Measurements from ENCODE around the gene CTSE.

The CTSE gene

DNA sequence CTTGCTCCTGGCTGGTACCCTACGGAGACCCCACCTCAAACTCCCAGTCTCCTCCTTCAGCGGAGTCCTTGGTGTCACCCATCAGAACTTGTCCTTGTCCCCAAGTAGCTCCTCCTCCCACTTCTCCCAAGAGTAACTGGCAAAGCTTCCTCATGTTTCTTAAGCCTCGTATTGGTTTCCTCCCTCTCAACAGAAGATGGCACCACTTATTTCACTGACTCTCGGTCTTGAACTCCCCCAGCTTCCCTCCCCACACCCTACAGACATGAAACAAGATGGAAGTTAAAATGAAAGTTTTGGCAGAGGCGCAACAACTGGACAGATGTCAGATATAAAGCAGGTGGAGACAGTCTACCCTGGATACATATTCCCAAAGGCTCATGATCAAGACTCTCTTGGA is 33.9 kb downstream of the CTSE start:
- DNase-seq = no peak

DNA sequence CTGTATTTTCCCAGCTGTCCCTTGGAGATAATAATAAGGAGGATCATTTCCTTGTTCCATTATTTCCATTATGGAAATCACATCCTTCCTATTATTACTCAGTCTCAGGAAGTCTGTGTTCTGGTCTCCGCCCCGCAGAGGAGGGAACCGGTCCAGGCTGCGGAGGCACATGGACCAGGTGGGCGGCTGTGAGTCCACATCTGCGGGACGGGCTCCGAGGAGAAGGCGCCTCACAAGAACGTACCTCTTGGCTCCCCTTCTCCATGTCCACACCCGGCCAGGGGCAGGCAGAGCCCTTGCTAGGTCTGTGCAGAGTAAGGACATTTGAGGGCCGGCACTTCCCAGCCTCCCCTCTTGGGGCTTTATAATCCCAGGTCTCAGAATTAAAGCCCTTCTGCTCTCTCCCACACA is 35.1 kb downstream of the CTSE start:
- DNase-seq = no peak

DNA sequence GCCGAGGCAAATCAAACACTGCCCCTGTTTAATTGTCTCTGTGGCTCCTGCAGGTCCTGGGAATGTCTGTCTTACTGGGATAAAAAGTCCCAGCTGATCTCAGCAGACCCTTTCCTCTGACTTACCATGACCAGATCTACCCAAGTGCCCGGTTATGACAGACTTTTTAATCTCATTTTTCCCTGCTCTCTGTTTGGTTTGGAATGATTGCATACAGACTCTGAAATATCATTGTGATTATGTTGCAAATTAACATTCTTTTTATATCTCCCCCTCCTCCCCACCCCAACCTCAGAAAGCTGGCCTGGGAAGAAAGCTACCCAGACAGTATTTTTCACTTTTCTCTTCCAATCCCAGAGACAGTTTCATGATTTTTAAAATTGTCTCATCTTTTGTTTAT is 36.8 kb downstream of the CTSE start:
- no peak for DNase-seq

DNA sequence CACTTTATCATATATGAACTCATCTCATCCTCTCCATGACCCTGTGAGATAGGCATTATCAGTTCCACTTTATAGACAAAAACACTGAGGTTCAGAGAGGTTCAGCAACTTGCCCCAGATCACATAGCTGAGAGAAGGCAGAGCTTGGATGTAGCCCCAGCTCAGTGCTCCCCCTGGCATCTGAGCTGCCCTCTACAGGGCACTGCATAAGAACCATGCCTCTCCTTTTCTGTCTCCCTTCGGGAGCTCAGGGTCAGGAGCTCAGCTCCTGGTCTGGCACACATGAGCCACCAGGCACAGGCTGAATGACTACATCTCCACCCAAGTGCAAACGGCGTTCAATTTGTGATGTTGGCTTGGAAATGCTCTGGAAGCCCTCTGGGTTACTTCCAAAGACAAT is 37.4 kb downstream of the CTSE start:
- no peak for DNase-seq

DNA sequence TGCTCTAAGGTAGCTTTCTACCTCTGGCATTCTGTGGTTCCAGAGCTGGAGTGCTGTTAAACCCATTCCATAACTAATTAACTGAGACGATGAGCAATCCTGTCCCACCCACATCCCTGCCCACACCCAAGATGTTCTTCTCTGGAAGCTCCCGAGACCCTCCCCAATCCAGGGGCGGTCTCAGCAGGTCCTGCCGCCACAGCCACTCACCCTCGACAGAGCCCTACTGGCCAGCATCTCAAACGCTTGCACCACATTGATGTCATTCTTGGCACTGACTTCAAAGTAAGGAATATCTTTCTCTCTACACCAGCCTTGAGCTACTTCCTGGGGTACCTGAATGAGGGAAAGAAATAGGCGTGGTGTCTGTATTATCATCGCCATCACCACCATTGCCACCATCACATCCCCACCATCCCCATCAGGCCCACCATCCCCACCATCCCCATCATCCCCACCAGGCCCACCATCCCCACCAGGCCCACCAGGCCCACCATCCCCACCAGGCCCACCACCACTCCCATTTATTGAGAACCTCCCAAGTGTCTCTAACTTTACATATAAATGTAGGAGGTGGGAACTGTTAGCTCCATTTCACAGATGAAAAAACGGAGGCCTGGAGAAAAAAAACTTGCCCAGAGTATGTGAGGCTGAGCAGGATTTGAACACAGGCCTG is 38.2 kb downstream of the CTSE start:
- no peak for DNase-seq

DNA sequence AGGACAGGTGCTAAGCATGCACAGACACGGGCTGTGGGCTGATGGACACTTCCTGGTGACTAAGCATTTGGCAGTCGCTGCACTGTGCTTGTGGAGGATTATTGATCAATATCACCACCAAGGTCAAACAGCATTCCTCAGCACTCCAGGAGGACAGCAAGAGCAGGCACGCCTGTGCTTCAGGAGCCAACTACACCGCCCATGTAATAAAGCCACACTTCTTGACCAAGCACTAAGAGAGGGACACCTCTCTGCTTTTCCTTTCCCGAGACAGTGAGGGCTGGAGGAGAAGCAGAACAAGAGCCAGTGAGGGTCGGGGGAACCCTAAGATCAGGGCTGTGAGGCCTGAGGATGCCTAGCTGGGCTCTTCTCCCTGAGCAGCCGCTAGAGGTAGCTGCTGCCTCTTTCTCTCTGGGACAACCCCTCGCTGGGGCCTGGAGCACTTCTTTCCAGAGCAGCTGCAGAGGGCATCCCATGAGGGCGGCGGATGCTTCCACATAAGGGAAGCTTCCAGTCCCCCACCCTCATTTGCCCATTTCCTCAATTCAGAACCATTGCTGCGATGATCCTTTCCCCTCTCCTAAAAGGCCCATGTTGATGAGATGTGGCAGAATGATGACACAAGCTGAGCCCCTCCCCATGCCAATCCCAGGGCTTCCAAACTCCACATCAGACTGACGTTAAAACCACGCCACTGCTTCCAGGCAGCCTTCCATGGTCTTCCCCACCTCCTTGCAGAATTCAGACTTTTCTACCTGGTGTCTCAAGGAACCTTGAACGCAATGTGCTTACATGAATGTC is 39.6 kb downstream of the CTSE start:
- no peak for DNase-seq

DNA sequence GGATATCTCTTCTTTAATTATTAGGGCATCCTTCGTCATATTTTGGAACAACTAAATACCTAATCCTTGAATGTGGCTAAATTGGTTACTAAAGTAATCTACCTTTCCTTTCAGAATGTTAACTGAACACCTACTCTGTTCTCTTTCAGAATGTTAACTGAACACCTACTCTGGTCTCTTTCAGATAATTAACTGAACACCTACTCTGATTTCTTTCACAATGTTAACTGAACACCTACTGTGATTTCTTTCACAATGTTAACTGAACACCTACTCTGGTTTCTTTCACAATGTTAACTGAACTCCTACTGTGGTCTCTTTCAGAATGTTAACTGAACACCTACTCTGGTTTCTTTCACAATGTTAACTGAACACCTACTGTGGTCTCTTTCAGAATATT is 42.4 kb downstream of the CTSE start:
- DNase-seq = no peak

DNA sequence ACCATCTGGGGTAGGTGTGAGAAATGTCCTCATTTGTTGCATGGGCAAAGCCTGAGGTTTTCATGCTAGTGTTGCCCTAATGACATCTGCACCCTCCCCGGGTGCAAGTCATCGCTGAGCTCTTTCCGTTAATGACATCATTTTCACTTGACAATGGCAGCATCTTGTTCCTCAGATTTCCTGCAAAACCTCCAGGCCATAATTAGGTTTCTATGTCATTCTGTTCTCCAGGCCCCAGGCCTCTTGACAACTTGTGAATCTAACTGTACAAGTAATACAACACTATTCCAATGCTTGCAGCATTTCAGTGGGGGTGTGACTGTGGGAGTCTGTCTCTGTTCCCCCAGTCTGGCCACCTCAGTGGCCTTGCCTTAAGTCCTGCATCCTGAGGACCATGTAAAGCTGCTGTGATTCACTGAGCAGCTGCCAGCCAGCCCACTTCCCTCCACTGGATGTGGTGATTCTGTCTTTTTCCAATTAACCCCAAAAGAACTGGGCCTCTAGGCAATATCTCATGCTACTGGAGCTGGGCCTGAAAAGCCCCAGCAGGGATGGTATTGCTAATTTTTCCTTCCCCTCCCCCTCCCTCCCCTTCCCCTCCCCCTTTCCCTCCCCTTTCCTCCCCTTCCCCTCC is 43.3 kb downstream of the CTSE start:
- no peak for DNase-seq

DNA sequence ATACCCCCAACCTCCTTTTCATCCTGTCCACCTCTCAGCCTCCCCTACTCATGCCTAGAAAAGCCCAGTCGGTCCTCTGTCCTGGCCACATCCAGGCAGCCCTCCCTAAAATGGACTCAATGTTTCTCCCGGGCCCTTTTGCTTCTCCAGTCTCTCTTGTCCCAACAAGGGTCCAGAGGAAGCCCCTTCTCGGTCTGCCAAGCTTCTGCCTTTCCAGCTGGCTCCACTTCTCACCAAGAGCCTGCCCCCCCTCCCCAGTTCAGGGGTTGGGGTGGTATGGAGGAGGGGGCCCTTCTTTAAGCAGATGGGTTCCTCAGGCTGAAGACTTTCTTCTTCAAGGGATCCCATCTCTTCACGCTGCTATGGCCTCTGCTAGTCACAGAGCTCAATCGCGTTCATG is 44.4 kb downstream of the CTSE start:
- DNase-seq = no peak

DNA sequence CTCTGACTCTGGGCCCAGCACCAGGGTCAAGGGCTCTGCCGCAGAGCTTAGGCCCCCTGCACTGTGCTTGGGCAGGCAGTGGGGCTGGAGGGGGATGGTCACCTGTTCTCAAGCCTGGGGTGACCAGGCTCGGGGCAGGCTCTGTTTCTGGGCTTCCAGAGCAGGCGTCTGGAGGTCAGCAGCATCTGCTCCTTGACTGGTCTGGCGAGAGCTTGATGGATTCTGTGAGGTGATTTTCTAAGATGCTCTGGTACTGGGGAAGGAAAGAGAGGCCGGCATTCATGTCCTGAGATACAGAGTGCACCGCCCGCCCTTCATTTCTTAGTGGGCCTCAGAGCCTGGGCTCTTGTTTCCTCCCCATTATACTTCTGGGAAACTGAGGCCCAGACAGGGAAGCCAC is 45.0 kb downstream of the CTSE start:
- no peak for DNase-seq

DNA sequence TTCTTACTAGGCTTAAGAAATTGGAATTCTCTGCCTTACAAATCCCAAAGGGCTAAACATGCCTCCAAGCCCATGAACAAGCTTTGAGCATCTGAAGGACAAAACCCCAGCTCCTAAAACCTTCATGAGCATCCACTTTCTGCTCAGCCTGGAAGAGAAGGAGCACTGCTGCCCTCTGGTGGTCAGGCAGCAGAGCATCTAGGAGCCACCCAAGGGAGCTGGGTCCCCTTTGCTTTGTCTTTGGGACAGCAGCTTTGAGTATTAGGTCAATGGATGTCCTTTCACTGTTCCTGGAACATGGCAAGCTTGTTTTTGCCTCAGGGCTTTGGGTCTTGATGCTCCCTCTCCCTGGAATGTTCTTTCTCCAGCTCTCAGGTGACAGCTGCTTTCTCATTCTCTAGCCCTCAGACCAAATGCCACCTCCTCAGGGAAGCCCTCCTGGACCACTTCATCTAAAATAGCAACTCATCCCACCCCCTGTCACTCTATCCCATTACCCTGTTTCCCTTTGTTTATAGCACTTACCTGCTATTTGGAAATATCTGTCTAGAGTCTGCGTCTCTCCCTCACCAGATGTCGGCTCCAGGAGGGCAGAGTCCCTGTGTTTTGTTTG is 46.2 kb downstream of the CTSE start:
- peak; percentile 85 for DNase-seq

DNA sequence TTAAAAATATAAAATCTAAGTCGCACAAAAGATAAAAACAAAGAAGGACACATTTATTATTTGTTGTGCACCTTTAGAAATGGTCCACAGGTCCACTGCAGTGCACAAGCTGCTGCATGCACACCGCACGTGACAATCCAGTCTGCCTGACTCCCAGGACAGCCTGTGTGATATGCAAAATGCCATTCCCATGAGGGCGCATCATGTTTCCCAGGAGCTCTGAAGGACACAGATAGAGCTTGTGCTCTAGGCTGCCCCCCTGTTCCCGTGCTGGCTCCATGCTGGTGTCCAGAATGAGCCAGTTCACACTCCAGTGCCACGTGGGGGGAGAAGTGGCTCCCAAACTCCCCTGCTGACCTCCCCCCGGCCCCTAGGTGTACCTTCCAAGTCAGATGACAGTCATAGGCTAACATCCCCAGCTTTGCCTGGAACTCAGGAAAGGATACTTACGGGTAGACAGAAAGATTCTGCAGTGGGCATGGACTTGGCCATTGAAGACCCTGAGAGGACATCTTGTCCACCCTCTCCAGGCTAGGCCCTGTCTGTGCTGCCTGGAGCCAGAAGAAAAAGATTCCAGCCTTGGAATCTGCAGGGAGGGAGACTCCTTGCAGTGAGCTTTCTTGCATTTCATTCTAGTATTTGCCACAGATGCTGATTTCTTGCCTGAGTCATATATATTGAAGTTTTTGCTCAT is 46.8 kb downstream of the CTSE start:
- no peak for DNase-seq

DNA sequence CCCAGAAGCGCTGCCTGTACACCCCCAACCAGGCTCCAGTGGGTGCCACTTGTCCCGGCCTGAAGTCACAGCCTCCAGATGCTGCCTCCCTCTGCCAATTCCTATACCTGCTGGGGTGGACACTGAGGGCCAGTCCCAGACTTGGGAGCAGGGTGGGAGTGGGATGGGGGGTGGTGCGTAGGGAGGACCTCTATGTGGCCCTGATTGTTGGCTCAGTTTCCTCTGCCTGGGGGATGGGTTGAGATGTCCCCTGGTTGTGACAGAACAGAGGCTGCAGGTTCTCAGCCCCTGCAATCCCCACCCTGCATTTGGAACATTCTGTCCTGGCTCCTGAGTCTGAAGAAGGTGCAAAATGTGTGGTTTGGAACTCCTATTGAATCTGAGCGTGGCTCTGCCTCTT is 47.7 kb downstream of the CTSE start:
- DNase-seq = no peak

DNA sequence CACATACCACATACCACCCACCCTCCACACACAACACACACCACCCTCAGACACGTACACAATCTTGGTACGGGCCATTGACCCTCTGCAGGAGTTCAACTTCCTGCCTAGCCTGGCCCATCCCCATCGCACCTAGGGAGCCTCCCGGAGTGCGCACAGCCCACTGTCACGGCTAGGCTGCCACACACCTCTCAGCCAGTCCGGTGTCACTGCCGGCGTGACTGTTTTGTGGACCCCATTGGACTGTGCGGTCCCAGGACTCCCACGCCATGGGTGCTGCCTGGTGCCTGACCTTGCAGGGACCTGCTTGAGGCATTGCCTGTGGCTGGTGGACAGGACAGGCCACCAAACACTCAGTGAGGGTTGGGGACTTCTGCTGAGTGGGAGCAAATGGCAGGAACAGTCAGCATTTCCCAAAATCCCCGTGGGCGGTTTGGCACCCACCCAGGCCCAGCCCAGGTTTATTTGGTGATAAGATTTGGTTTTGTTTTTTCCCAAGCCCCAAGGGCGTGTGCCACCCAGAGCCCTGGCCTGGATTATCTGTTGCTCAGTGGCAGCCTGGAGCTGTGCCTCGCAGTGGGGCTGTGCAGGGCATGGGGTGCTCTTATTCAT is 48.2 kb downstream of the CTSE start:
- DNase-seq = no peak

DNA sequence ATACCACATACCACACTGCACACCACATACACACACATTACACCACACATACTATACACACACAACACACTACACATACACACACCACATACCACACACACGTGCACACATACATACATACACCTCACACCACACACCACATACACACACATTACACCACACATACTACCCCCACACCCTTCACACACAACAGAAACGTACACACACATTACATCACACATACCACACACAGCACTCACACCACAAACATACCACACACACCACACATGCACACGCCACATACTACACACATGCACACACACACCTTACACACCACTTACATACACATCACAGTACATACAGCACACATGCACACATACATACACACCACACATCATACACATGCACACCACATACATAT is 49.0 kb downstream of the CTSE start:
- no peak for DNase-seq

DNA sequence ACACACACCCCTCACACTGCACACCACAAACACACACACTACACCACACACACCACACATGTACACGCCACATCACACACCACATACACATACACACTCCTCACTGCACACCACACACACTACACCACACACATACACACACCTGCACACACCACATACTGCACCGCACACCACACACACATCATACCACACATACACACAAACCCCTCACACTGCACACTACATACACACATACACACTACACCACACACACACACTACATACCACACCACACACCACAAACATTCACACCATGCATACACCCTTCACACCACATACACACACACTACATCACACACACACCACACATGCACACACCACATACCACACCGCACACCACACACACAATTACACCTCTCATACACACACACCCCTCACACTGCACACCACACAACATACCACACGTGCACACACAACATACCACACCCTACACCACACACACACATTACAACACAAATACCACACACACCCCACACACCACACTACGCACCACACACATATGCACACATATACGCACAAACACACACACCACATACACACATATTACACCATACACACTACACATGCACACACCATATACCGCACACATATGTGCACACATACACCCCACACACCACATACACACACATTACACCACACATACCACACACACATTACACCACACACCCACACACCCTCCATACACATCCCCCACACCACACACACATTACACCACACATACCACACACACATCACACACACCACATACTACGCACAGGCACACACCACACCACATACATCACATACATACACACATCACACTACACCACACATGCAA is 50.1 kb downstream of the CTSE start:
- DNase-seq = no peak

DNA sequence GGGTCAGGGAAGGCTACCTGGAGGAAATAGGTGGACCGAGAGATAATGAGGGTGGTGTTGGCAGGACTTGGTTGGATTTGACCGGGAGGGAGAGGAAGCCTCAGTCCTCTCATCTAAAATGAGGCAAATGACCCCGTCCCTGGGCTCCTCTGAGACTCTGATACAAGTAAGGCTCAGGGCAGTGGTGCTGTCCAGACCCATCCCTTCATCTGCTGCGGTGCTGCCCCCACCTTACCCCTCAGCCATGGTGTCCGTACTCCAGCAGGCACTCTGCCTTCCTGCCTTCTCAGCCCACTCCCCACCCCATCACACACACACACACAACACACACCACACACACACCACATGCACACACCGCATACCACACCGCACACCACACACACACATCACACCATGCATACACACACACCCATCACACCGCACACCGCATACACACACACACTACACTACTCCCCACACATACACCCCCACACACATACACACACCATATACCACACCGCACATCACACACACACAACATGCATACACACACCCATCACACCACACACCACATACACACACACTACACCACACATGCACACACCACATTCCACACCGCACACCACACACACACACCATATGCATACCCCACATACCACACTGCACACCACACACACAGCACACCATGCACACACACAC is 51.1 kb downstream of the CTSE start:
- no peak for DNase-seq

DNA sequence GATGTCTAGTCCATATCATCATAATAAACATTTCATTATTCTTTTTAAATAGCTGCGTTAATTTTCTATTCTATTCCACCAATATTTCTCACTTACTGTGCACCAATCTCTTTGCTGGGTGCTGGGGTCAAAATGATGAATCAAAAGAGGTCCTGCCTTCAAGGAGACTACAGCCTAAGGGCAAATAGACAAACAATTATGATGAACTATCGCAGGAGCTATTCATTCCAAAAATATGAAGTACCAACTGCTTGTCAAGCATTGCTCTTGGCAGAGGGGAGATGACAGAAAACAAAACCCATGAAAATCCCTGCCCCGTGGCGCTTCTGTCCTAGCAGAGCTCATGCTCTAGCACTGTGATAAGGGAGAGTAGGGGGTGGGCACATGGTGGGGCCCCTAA is 51.6 kb downstream of the CTSE start:
- DNase-seq = no peak

DNA sequence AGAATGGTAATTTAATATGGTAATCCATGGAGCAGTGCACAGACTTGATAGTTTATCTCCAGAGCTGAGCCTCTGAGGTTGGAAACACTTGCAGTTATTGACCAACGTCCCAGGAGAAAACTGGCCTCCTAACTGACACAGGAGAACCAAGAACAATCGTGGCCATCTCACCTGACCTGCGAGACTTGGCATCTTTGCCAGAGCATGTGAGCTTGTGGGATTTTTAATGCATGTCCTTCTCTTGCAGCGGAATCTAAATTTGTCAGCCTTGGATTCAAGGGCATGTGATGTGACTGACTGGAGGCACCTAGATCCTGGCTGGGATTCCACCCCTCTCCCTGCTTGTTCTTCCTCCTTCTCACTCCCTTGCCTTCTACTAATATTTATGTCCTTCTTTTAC is 52.6 kb downstream of the CTSE start:
- DNase-seq = no peak

DNA sequence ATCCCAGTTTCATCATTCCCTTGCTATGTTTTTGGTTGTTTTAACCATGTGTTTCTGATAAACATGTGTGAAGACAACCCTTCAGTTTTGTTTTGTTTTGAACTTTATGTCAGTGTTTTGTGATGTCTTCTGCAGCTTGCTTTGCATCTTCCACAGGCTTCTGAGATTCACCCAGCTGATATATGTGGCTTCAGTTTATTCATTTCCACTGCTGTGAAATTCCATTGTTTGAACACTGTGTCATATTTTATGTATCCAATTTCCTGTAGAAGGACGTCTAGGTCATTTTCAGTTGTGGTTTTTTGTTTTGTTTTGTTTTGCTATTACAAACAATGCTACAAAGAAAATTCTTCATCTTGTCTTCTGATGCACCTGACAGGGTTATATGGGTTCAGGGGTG is 53.2 kb downstream of the CTSE start:
- no peak for DNase-seq

DNA sequence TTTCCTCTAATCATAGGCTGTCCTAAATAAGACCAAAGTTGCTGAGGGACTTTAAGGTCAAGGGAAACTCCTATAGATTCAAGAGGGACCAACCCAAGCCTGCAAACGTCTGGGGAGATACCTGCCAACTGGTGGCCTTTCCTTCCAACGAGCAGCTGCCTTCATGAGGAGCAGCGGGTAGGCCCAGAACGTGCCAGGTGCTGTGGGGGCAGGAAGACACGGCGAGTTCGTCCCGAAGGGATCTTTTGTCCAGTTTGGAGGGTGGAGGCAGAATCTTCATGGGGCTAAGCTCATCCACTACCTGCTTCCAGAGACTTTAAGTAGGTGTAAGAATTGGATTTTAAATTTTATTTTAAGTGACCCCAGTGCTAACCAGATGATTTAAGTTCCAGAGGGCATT is 54.5 kb downstream of the CTSE start:
- DNase-seq = no peak
